HepG2 (cell line): ENCODE data around the gene ANKRD40. TPM values are rescaled to one million over a fixed set of nuclear protein-coding genes. Genes with fewer than 3 reads are reported as not detected.

ENCODE experiments used
- ATAC-seq: fragments of 200-7000 bp; cut with Tn5 transposase; 3 replicates; pipeline ENCODE4 v1.9.1; 2020; ENCODE audit warnings: mild to moderate bottlenecking, moderate library complexity
- BruUV-seq: library from RNA; stranded (reverse); fragments of 400-500 nt; replicated peaks from 2 replicates; lab custom pipeline; 2021; lab: Mats Ljungman, UMichigan
- CTCF ChIA-PET: fragments of 300-600 bp; formaldehyde crosslinking; extraction: SDS; loops from one replicate; lab custom pipeline; 2021; ENCODE audit warnings: low total read pairs, inconsistent platforms, low intra/inter-chr PET ratio; lab: Yijun Ruan, JAX
- POLR2A ChIA-PET: fragments of 350-600 bp; sonication (Branson Sonifier 250); formaldehyde crosslinking; loops from one replicate; lab custom pipeline; 2020; ENCODE audit warnings: antibody characterized with exemption, inconsistent platforms; lab: Yijun Ruan, JAX
- DNase-seq: peaks from one replicate; pipeline ENCODE4 v3.0.0-alpha.2; 2015; ENCODE audit warnings: low spot score
- FAIRE-seq: peaks from 3 replicates; lab custom pipeline; 2011; peaks lifted over from hg19 to GRCh38; lab: Jason Lieb, UNC
- H2AFZ ChIP-seq: one replicate; pipeline ENCODE4 v1.6.1; 2011; ENCODE audit warnings: low read length, inconsistent platforms
- H3K27ac ChIP-seq: fragments of 300-600 bp; 3 replicates; pipeline ENCODE4 v1.8.0; 2011; ENCODE audit warnings: mixed run types, mild to moderate bottlenecking, mixed read lengths, low read length, inconsistent platforms; ENCODE audit not compliant: insufficient read depth; ENCODE audit errors: extremely low read length
- H3K27me3 ChIP-seq, 2 experiments: fragments of 200-600 bp in 1 of 2; 2 replicates in 1 of 2; 3 replicates in 1 of 2; pipeline versions ENCODE4 v1.6.0 to v1.8.0; 2011; ENCODE audit warnings: low read length in 2 of 2, mild to moderate bottlenecking in 2 of 2, moderate library complexity in 2 of 2, inconsistent platforms in 1 of 2; ENCODE audit not compliant: insufficient read depth in 2 of 2, control insufficient read depth in 1 of 2
- H3K36me3 ChIP-seq, 2 experiments: fragments of 200-600 bp in 1 of 2; replicated peaks in 1 of 2; 2 replicates in 1 of 2; 3 replicates in 1 of 2; pipeline versions ENCODE4 v1.5.1 to v1.8.0; 2011; ENCODE audit warnings: low read length in 2 of 2, inconsistent platforms in 1 of 2; ENCODE audit not compliant: insufficient read depth in 2 of 2, control insufficient read depth in 1 of 2
- H3K4me1 ChIP-seq: 2 replicates; pipeline ENCODE4 v1.5.1; 2012; ENCODE audit warnings: low read length, inconsistent platforms; ENCODE audit not compliant: insufficient read depth
- H3K4me2 ChIP-seq: 2 replicates; pipeline ENCODE4 v1.6.0; 2011; ENCODE audit warnings: low read depth, low read length, inconsistent platforms
- H3K4me3 ChIP-seq, 3 experiments: fragments of 200-600 bp in 1 of 3; sonication (generic), shearing (Covaris generic) in 1 of 3; replicated peaks in 1 of 3; 2 replicates each; pipeline ENCODE4 v1.5.1; 2011 to 2016; ENCODE audit warnings: low read length in 3 of 3, inconsistent platforms in 2 of 3, low read depth in 2 of 3, mild to moderate bottlenecking in 2 of 3, control low read depth in 1 of 3, mixed read lengths in 1 of 3; ENCODE audit not compliant: insufficient read depth in 1 of 3
- H3K79me2 ChIP-seq: one replicate; pipeline ENCODE4 v1.6.1; 2011; ENCODE audit warnings: low read length, inconsistent platforms; ENCODE audit not compliant: insufficient read depth
- H3K9ac ChIP-seq: 2 replicates; pipeline ENCODE4 v1.6.0; 2011; ENCODE audit warnings: mild to moderate bottlenecking, low read depth, low read length, inconsistent platforms; ENCODE audit not compliant: insufficient read depth
- H3K9me3 ChIP-seq: 2 replicates; pipeline ENCODE4 v1.5.1; 2012; ENCODE audit warnings: mild to moderate bottlenecking, low read length
- H4K20me1 ChIP-seq: 2 replicates; pipeline ENCODE4 v1.6.0; 2011; ENCODE audit warnings: inconsistent platforms, mild to moderate bottlenecking, low read length, moderate library complexity; ENCODE audit not compliant: insufficient read depth
- MIER2 ChIP-seq: IDR thresholded peaks from 2 replicates; pipeline ENCODE4 v1.6.1; 2016; ENCODE audit warnings: missing biosample characterization, missing genetic modification reagents
- MZF1 ChIP-seq: sonication (generic); formaldehyde crosslinking; IDR thresholded peaks from 2 replicates; pipeline ENCODE4 v1.8.1; 2023; ENCODE audit warnings: mild to moderate bottlenecking, missing genetic modification reagents, borderline replicate concordance
- PCBP1 ChIP-seq: fragments of 200-400 bp; formaldehyde crosslinking; IDR thresholded peaks from 2 replicates; pipeline ENCODE4 v1.6.1; 2017; ENCODE audit warnings: mild to moderate bottlenecking, low read depth, low read length, borderline replicate concordance
- PHB2 ChIP-seq: fragments of 450-650 bp; IDR thresholded peaks from 2 replicates; pipeline ENCODE4 v1.6.1; 2018; ENCODE audit not compliant: partially characterized antibody
- SOX13 ChIP-seq, 3 experiments: fragments of 450-650 bp in 1 of 3; sonication (generic) in 1 of 3; formaldehyde crosslinking in 1 of 3; IDR thresholded peaks in 2 of 3; conservative IDR thresholded peaks in 1 of 3; 2 replicates each; pipeline versions ENCODE4 v1.5.0 to v1.6.1; 2016 to 2020; ENCODE audit warnings: antibody characterized with exemption in 1 of 3, mild to moderate bottlenecking in 1 of 3, missing compliant biosample characterization in 1 of 3, missing genetic modification reagents in 1 of 3, moderate library complexity in 1 of 3
- WGBS: methylation state at CpG from one replicate; pipeline ENCODE4 v1.1.6; 2017; ENCODE audit warnings: low lambda C conversion rate; 5-methylcytosine and 5-hydroxymethylcytosine counted together
- in situ Hi-C: cut with HindIII; loops from 2 replicates; pipeline ENCODE4 v1.10.0; 2017; ENCODE audit warnings: low pct_unique_long_range_greater_than_20kb; ENCODE audit not compliant: extremely low pct_ligation_motif_present
- intact Hi-C: fragments of 100-400 bp; cut with micrococcal nuclease; formaldehyde crosslinking; loops from one replicate; pipeline ENCODE4 v1.10.0; 2022; ENCODE audit not compliant: unreplicated experiment
- polyA plus RNA-seq, 8 experiments: library from polyadenylated mRNA; depleted of rRNA in 3 of 8; stranded (reverse) in 7 of 8; unstranded in 1 of 8; fragments of >200 nt; fragmentation: Illumina TruSeq in 4 of 8; extraction: Trizol in 4 of 8; gene quantifications; 2 replicates each; pipeline versions ENCODE4 v1.2.1 to v1.2.3, GENCODE V29; 2011 to 2016; ENCODE audit warnings: low read depth in 4 of 8, missing spikeins in 1 of 8, mixed read lengths in 1 of 8; ENCODE audit not compliant: insufficient read depth in 1 of 8
- total RNA-seq, 5 experiments: library from RNA; depleted of rRNA; stranded (reverse); fragments of >200 nt; fragmentation: Illumina TruSeq; extraction: Trizol; gene quantifications; 2 replicates each; pipeline ENCODE4 v1.2.3, GENCODE V29; 2016; ENCODE audit warnings: low read depth in 1 of 5
- TF ChIP-seq, protein P1 (sequence below): sonication (generic); formaldehyde crosslinking; IDR thresholded peaks from 2 replicates; pipeline ENCODE4 v1.4.0; 2020; ENCODE audit warnings: missing genetic modification reagents, mild to moderate bottlenecking, borderline replicate concordance
- TF ChIP-seq, protein P2 (sequence below): sonication (generic); formaldehyde crosslinking; IDR thresholded peaks from 2 replicates; pipeline ENCODE4 v1.8.0; 2022; ENCODE audit warnings: low read depth, missing genetic modification reagents
- TF ChIP-seq, protein P3 (sequence below): sonication (generic); formaldehyde crosslinking; IDR thresholded peaks from 2 replicates; pipeline ENCODE4 v1.8.0; 2022; ENCODE audit warnings: mild to moderate bottlenecking, missing genetic modification reagents, borderline replicate concordance
- TF ChIP-seq, protein P4 (sequence below): sonication (generic); formaldehyde crosslinking; conservative IDR thresholded peaks from 2 replicates; pipeline ENCODE4 v1.4.0; 2020; ENCODE audit warnings: missing genetic modification reagents

Gene ANKRD40
- total and polyA plus RNA-seq, 2 of the 13 experiments (the other 11 are each of a cell fraction or from before 2014, with no cell fraction given): 35.0 to 46.4 TPM

DNA sequence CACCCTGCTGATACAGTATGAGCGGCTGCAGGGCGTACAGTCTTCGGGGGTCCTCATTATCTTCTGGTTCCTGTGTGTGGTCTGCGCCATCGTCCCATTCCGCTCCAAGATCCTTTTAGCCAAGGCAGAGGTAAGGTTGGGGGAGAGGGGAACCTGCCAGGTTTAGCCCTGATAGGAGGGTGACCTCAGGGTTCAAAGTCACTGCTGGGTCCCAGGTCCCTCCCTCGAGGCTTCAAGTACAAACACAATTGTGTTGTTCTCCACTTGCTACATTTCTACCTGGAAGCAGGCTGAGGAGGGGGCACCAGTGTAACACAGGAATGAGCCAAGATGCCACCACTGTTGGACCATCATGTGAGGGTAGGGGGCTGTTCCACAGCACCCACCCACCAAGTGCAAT lies 50.7 kb downstream of the ANKRD40 start (continued):
- TF ChIP-seq SOX13 (IDR thresholded peaks at IDR 0.05) (no peak), SOX13 (CRISPR knock-in tag; conservative IDR thresholded peaks at IDR 0.05 in 1 of 2, IDR thresholded peaks at IDR 0.05 in 1 of 2) (peak in 1 of 2 experiments; percentile 36; a peak in 1 of 4 replicates)

DNA sequence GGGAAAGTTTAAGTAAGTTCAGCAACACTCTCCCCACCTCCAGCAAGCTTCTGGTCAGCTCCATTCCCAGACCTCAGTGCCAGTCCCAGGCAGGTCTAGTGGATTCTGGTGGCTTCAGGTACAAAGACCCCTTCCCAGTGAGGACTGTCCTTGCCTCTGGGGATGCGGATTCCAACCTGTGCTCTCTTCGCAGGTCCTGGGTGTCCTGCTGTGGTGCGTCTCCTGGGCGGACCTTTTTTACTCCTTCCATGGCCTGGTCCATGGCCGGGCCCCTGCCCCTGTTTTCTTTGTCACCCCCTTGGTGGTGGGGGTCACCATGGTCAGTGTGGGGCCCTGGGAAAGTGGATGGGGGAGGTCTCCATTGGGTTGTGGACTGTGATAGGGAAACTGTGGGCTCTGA lies 51.2 kb downstream of the ANKRD40 start:
- Histone ChIP-seq H3K27me3 (no peaks in the 10 kb centered on the region), H3K4me2 (no peak overlapping the region), H3K4me3 (no peak overlapping the region), H3K36me3 (no peaks in the 10 kb centered on the region), H3K27ac (no peak overlapping the region), H3K9me3 (peaks cover 9% of the 10 kb centered on the region), H2AFZ (no peak overlapping the region), H3K4me1 (peaks cover 44% of the 10 kb centered on the region), H4K20me1 (no peaks in the 10 kb centered on the region), H3K9ac (no peak overlapping the region), H3K79me2 (no peaks in the 10 kb centered on the region)
- DNase-seq: no peak
- ATAC-seq: no peak
- POLR2A ChIA-PET: no interaction called here
- FAIRE-seq: no peak
- in situ Hi-C loops (no loop called here), intact Hi-C loops (no loop called here)
- CTCF ChIA-PET: no interaction called here
- no peak for TF ChIP-seq MZF1 (CRISPR knock-in tag)
- WGBS: 96% methylated on average over 5 of the region's 5 CpGs
- no TSS peak for BruUV-seq

DNA sequence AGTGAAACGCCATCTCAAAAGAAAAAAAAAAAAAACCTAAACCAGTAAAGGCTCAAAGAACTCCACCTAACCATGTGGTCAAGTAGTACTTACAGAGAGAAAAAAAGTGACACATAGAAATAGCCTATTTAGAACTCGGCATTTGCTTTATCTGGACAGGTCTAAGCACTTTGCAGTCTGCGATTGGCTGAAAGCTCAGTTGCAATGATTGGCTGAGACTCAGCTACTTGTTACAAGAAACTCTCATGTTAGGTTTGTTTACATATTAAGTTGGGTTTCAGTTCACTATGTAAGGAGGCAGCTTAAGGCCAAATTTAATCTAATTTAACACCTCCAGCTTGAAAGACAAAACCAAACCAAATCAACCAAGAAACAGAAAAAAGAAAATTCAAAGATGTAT lies 54.0 kb downstream of the ANKRD40 start:
- ChIA-PET POLR2A (interaction anchor here (0.7 to 1.7 kb wide), 6 partner anchors 8 to 39 kb away, joined by 3 to 11 read pairs (median 4); no protein-coding TSS in a partner anchor), CTCF (no interaction called here)
- Histone ChIP-seq H3K79me2 (no peaks in the 10 kb centered on the region), H3K4me2 (no peak overlapping the region), H3K4me1 (peaks cover 19% of the 10 kb centered on the region), H2AFZ (no peak overlapping the region), H3K4me3 (no peak overlapping the region), H3K27ac (no peak overlapping the region), H4K20me1 (no peaks in the 10 kb centered on the region), H3K9ac (no peak overlapping the region), H3K9me3 (peaks cover 9% of the 10 kb centered on the region), H3K36me3 (no peaks in the 10 kb centered on the region), H3K27me3 (no peaks in the 10 kb centered on the region)
- intact Hi-C loops: no loop called here
- ATAC-seq (no peak), FAIRE-seq (no peak), DNase-seq (no peak)
- in situ Hi-C loops: no loop called here
- BruUV-seq: no TSS peak
- WGBS: 93% methylated on average over 3 of the region's 3 CpGs
- TF ChIP-seq, protein P1, sequence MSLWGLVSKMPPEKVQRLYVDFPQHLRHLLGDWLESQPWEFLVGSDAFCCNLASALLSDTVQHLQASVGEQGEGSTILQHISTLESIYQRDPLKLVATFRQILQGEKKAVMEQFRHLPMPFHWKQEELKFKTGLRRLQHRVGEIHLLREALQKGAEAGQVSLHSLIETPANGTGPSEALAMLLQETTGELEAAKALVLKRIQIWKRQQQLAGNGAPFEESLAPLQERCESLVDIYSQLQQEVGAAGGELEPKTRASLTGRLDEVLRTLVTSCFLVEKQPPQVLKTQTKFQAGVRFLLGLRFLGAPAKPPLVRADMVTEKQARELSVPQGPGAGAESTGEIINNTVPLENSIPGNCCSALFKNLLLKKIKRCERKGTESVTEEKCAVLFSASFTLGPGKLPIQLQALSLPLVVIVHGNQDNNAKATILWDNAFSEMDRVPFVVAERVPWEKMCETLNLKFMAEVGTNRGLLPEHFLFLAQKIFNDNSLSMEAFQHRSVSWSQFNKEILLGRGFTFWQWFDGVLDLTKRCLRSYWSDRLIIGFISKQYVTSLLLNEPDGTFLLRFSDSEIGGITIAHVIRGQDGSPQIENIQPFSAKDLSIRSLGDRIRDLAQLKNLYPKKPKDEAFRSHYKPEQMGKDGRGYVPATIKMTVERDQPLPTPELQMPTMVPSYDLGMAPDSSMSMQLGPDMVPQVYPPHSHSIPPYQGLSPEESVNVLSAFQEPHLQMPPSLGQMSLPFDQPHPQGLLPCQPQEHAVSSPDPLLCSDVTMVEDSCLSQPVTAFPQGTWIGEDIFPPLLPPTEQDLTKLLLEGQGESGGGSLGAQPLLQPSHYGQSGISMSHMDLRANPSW (CRISPR knock-in tag): no peak
- TF ChIP-seq, protein P2, sequence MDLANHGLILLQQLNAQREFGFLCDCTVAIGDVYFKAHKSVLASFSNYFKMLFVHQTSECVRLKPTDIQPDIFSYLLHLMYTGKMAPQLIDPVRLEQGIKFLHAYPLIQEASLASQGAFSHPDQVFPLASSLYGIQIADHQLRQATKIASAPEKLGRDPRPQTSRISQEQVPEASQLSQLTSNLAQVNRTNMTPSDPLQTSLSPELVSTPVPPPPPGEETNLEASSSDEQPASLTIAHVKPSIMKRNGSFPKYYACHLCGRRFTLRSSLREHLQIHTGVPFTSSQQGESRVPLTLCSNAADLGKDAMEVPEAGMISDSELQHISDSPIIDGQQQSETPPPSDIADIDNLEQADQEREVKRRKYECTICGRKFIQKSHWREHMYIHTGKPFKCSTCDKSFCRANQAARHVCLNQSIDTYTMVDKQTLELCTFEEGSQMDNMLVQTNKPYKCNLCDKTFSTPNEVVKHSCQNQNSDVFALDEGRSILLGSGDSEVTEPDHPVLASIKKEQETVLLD (CRISPR knock-in tag): no peak
- TF ChIP-seq PCBP1 (no peak), PHB2 (no peak), MIER2 (CRISPR knock-in tag) (no peak)
- TF ChIP-seq, protein P3, sequence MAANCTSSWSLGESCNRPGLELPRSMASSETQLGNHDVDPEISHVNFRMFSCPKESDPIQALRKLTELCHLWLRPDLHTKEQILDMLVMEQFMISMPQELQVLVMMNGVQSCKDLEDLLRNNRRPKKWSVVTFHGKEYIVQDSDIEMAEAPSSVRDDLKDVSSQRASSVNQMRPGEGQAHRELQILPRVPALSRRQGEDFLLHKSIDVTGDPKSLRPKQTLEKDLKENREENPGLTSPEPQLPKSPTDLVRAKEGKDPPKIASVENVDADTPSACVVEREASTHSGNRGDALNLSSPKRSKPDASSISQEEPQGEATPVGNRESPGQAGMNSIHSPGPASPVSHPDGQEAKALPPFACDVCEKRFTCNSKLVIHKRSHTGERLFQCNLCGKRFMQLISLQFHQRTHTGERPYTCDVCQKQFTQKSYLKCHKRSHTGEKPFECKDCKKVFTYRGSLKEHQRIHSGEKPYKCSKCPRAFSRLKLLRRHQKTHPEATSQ (CRISPR knock-in tag): no peak
- TF ChIP-seq, protein P4, sequence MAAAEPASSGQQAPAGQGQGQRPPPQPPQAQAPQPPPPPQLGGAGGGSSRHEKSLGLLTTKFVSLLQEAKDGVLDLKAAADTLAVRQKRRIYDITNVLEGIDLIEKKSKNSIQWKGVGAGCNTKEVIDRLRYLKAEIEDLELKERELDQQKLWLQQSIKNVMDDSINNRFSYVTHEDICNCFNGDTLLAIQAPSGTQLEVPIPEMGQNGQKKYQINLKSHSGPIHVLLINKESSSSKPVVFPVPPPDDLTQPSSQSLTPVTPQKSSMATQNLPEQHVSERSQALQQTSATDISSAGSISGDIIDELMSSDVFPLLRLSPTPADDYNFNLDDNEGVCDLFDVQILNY (CRISPR knock-in tag): no peak
